Caco-2 (cell line): ENCODE results near the gene NINJ1. TPM values are rescaled to one million over a fixed set of nuclear protein-coding genes. Genes with fewer than 3 reads are reported as not detected.

ENCODE experiments used
- Bru-seq: library from RNA; stranded (reverse); fragments of 400-500 nt; gene quantifications from one replicate; lab custom pipeline; 2021; lab: Mats Ljungman, UMichigan
- BruChase-seq, 2 experiments: library from RNA; stranded (reverse); fragments of 400-500 nt; gene quantifications; one replicate each; lab custom pipeline; 2021; lab: Mats Ljungman, UMichigan
- BruUV-seq: library from RNA; stranded (reverse); fragments of 400-500 nt; replicated peaks from 2 replicates; lab custom pipeline; 2021; lab: Mats Ljungman, UMichigan
- CTCF ChIA-PET: fragments of 300-600 bp; sonication (Branson Sonifier 250); formaldehyde crosslinking; loops from one replicate; lab custom pipeline; 2022; ENCODE audit warnings: antibody characterized with exemption; lab: Charles Lee
- POLR2A ChIA-PET: fragments of 300-600 bp; sonication (Branson Sonifier 250); formaldehyde crosslinking; loops from one replicate; lab custom pipeline; 2022; ENCODE audit warnings: antibody characterized with exemption; lab: Charles Lee
- DNase-seq, 2 experiments: peaks; one replicate each; pipeline versions ENCODE4 v3.0.0 to v3.0.0-alpha.2; 2020 to 2022
- H3K27me3 ChIP-seq: replicated peaks from 2 replicates; pipeline ENCODE4 v1.6.0; 2011; ENCODE audit warnings: low read length; ENCODE audit not compliant: control insufficient read depth, insufficient read depth
- H3K36me3 ChIP-seq: 2 replicates; pipeline ENCODE4 v1.5.1; 2011; ENCODE audit warnings: low read length; ENCODE audit not compliant: control insufficient read depth, insufficient read depth
- H3K4me1 ChIP-seq: fragments of 250-450 bp; sonication (Bioruptor Pico); 2 replicates; pipeline ENCODE4 v1.5.1; 2020; ENCODE audit warnings: mild to moderate bottlenecking
- H3K4me3 ChIP-seq: 2 replicates; pipeline ENCODE4 v1.5.1; 2011; ENCODE audit warnings: low read depth, mild to moderate bottlenecking, control low read depth, low read length
- H3K9me3 ChIP-seq: fragments of 250-450 bp; sonication (Bioruptor Pico); 2 replicates; pipeline ENCODE4 v1.5.1; 2020; ENCODE audit warnings: mild to moderate bottlenecking, moderate library complexity
- H3K27ac Mint-ChIP-seq: one replicate; pipeline ENCODE4 v1.8.0; 2022; ENCODE audit warnings: mixed read lengths; ENCODE audit not compliant: unreplicated experiment
- H3K27me3 Mint-ChIP-seq: one replicate; pipeline ENCODE4 v1.8.0; 2022; ENCODE audit warnings: mixed read lengths; ENCODE audit not compliant: insufficient read depth, unreplicated experiment
- H3K36me3 Mint-ChIP-seq: one replicate; pipeline ENCODE4 v1.8.0; 2022; ENCODE audit warnings: mild to moderate bottlenecking, mixed read lengths; ENCODE audit not compliant: insufficient read depth, unreplicated experiment
- H3K4me1 Mint-ChIP-seq: one replicate; pipeline ENCODE4 v1.8.0; 2022; ENCODE audit warnings: low read depth, mixed read lengths; ENCODE audit not compliant: unreplicated experiment
- H3K4me3 Mint-ChIP-seq: one replicate; pipeline ENCODE4 v1.8.0; 2022; ENCODE audit warnings: mild to moderate bottlenecking, moderate library complexity, mixed read lengths; ENCODE audit not compliant: unreplicated experiment
- H3K9me3 Mint-ChIP-seq: one replicate; pipeline ENCODE4 v1.8.0; 2022; ENCODE audit warnings: mixed read lengths; ENCODE audit not compliant: unreplicated experiment
- CTCF ChIP-seq, 2 experiments: fragments of 200-600 bp in 1 of 2; IDR thresholded peaks; 1 replicate in 1 of 2; 2 replicates in 1 of 2; pipeline versions ENCODE4 v1.5.1 to v1.8.0; 2011 to 2022; ENCODE audit warnings: antibody characterized with exemption in 1 of 2, control low read depth in 1 of 2, inconsistent platforms in 1 of 2, low read depth in 1 of 2, low read length in 1 of 2, mild to moderate bottlenecking in 1 of 2, moderate library complexity in 1 of 2; ENCODE audit not compliant: insufficient read depth in 1 of 2, severe bottlenecking in 1 of 2, unreplicated experiment in 1 of 2
- intact Hi-C: fragments of 100-400 bp; cut with micrococcal nuclease; formaldehyde crosslinking; loops from one replicate; pipeline ENCODE4 v1.10.0; 2022; ENCODE audit not compliant: unreplicated experiment
- long read RNA-seq: library from polyadenylated mRNA; stranded (forward); transcript quantifications from one replicate; pipeline ENCODE4 v2.0.0, GENCODE V29; 2022
- total RNA-seq: library from RNA; stranded (reverse); gene quantifications from 2 replicates; pipeline ENCODE4 v1.2.3, GENCODE V29; 2022

The NINJ1 gene
- total RNA-seq (29.5 and 35.6 TPM in 2 replicates), Bru-seq, nascent RNA (percentile 55 among the genes with signal in this experiment), BruChase-seq, experiment 1, labeled RNA remaining after a 2-hour chase (percentile 53 among the genes with signal in this experiment), BruChase-seq, experiment 2, labeled RNA remaining after a 6-hour chase (percentile 62 among the genes with signal in this experiment)
- long read RNA-seq, transcript NINJ1-201 (4 exons, 1,281 nt): major isoform, 72 of 82 reads
- long read RNA-seq, partial matches to known transcripts: 1 of 82 reads
- long read RNA-seq, other reads (novel, unspliced or antisense): 7 of 82 reads

GRCh38 chr9:93134015-93134739 is at the start of gene NINJ1:
Gene NINJ1, minus strand, starts transcription at chr9:93134251. Its CDS starts 34 bp downstream, at chr9:93134217.
- Mint-ChIP-seq H3K4me3 (peak within 1 kb of the TSS; percentile 79), H3K36me3 (peaks cover 6% of the 10 kb centered on the region), H3K27me3 (no peaks in the 10 kb centered on the region), H3K9me3 (no peaks in the 10 kb centered on the region), H3K27ac (peak within 1 kb of the TSS; percentile 80), H3K4me1 (peaks cover 6% of the 10 kb centered on the region)
- peak within 1 kb of the TSS; percentile 55 for H3K4me3 ChIP-seq
- no peak for TF ChIP-seq CTCF (IDR thresholded peaks at IDR 0.05; ENCODE audit: insufficient read depth in 1 of 2, low read depth in 1 of 2, low read length in 1 of 2, severe bottlenecking in 1 of 2, unreplicated experiment in 1 of 2)
- no peaks in the 10 kb centered on the region for H3K36me3 ChIP-seq
- CTCF ChIA-PET: interaction anchor here (0.6 to 1.2 kb wide), 2 partner anchors 20 to 25 kb away, joined by 3 to 4 read pairs; no protein-coding TSS in a partner anchor
- DNase-seq: peak; percentile 52 to 67
- H3K27me3 ChIP-seq: no peaks in the 10 kb centered on the region
- intact Hi-C loops: no loop called here
- no peaks in the 10 kb centered on the region for H3K9me3 ChIP-seq
- POLR2A ChIA-PET: interaction anchor here (0.6 to 0.7 kb wide), 2 partner anchors 436 to 1710 kb away, joined by 3 read pairs; no protein-coding TSS in a partner anchor
- no TSS peak for BruUV-seq
- peaks cover 10% of the 10 kb centered on the region; the same call in 1 of the 2 replicates for H3K4me1 ChIP-seq

GRCh38 chr9:93183131-93183662 is 49.1 kb upstream of the NINJ1 start:
- no peaks in the 10 kb centered on the region for H3K36me3 ChIP-seq
- Mint-ChIP-seq H3K27me3 (no peaks in the 10 kb centered on the region), H3K36me3 (peaks cover 5% of the 10 kb centered on the region), H3K4me3 (peak overlapping the region; percentile 63), H3K9me3 (no peaks in the 10 kb centered on the region), H3K27ac (no peak overlapping the region), H3K4me1 (no peaks in the 10 kb centered on the region)
- H3K9me3 ChIP-seq: no peaks in the 10 kb centered on the region
- intact Hi-C loops: no loop called here
- no TSS peak for BruUV-seq
- ChIA-PET CTCF (no interaction called here), POLR2A (no interaction called here)
- H3K4me1 ChIP-seq: no peaks in the 10 kb centered on the region; the same call in 1 of the 2 replicates
- no peak for DNase-seq
- TF ChIP-seq CTCF (IDR thresholded peaks at IDR 0.05; ENCODE audit: insufficient read depth in 1 of 2, low read depth in 1 of 2, low read length in 1 of 2, severe bottlenecking in 1 of 2, unreplicated experiment in 1 of 2): no peak
- H3K4me3 ChIP-seq: peak overlapping the region; percentile 49
- H3K27me3 ChIP-seq: no peaks in the 10 kb centered on the region

GRCh38 chr9:93182572-93182971 is 48.5 kb upstream of the NINJ1 start:
- Mint-ChIP-seq H3K9me3 (no peaks in the 10 kb centered on the region), H3K36me3 (peaks cover 4% of the 10 kb centered on the region), H3K4me1 (no peaks in the 10 kb centered on the region), H3K27me3 (no peaks in the 10 kb centered on the region), H3K27ac (no peak overlapping the region), H3K4me3 (no peak overlapping the region)
- intact Hi-C loops: no loop called here
- no peak for TF ChIP-seq CTCF (IDR thresholded peaks at IDR 0.05; ENCODE audit: insufficient read depth in 1 of 2, low read depth in 1 of 2, low read length in 1 of 2, severe bottlenecking in 1 of 2, unreplicated experiment in 1 of 2)
- no peak for DNase-seq
- H3K36me3 ChIP-seq: no peaks in the 10 kb centered on the region
- no peaks in the 10 kb centered on the region; the same call in 1 of the 2 replicates for H3K4me1 ChIP-seq
- no peaks in the 10 kb centered on the region for H3K9me3 ChIP-seq
- POLR2A ChIA-PET: no interaction called here
- H3K27me3 ChIP-seq: no peaks in the 10 kb centered on the region
- H3K4me3 ChIP-seq: no peak overlapping the region
- BruUV-seq: no TSS peak
- CTCF ChIA-PET: no interaction called here
